C4-2B (cell line): ENCODE results near the gene STARD3NL.

Experiments used
- CTCF ChIP-seq: fragments of 450-650 bp; conservative IDR thresholded peaks from 2 replicates; pipeline ENCODE4 v1.5.1; 2017; ENCODE audit warnings: mild to moderate bottlenecking
- ZFX ChIP-seq: fragments of 450-650 bp; IDR thresholded peaks from 2 replicates; pipeline ENCODE4 v1.6.1; 2017

- TF ChIP-seq CTCF (no peak), ZFX (no peak)
Observed at GRCh38 chr7:38280000-38280399, 102.0 kb downstream of the STARD3NL start.
